ENCODE results near the gene LIMK1.
A peak's percentile ranks its signal among the peaks of the same experiment; 100 is the strongest.

The LIMK1 gene

GRCh38 chr7:74070619-74070921 is 13.0 kb upstream of the LIMK1 start:
- TF ChIP-seq CTCF (IDR thresholded peaks at IDR 0.05; ENCODE audit: low read depth, low read length): no peak

GRCh38 chr7:74071121-74071520 is 12.5 kb upstream of the LIMK1 start:
- H3K4me3 ChIP-seq (ENCODE audit: low read depth, low read length): no peak overlapping the region
- TF ChIP-seq CTCF (IDR thresholded peaks at IDR 0.05; ENCODE audit: low read depth, low read length): no peak

More at GRCh38 chr7:74070619-74070921, 13.0 kb upstream of the LIMK1 start:
- no peak overlapping the region for H3K4me3 ChIP-seq (ENCODE audit: low read depth, low read length)

GRCh38 chr7:74074770-74075169 is 8.8 kb upstream of the LIMK1 start:
- no peak overlapping the region for H3K4me3 ChIP-seq (ENCODE audit: low read depth, low read length)
- no peak for TF ChIP-seq CTCF (IDR thresholded peaks at IDR 0.05; ENCODE audit: low read depth, low read length)

GRCh38 chr7:74078461-74078860 is 5.1 kb upstream of the LIMK1 start:
- TF ChIP-seq CTCF (IDR thresholded peaks at IDR 0.05; ENCODE audit: low read depth, low read length): no peak

GRCh38 chr7:74082770-74083116 is 861 bp upstream of the LIMK1 start:
- H3K4me3 ChIP-seq (ENCODE audit: low read depth, low read length): peak overlapping the region; percentile 35
- TF ChIP-seq CTCF (IDR thresholded peaks at IDR 0.05; ENCODE audit: low read depth, low read length): no peak

More at GRCh38 chr7:74078461-74078860, 5.1 kb upstream of the LIMK1 start:
- no peak overlapping the region for H3K4me3 ChIP-seq (ENCODE audit: low read depth, low read length)

- no peak for TF ChIP-seq CTCF (IDR thresholded peaks at IDR 0.05; ENCODE audit: low read depth, low read length)
- peak overlapping the region; percentile 75 for H3K4me3 ChIP-seq (ENCODE audit: low read depth, low read length)
Measured at GRCh38 chr7:74083928-74084721, 521 bp downstream of the LIMK1 start.

GRCh38 chr7:74084722-74085578 is 1.3 kb downstream of the LIMK1 start:
- TF ChIP-seq CTCF (IDR thresholded peaks at IDR 0.05; ENCODE audit: low read depth, low read length): no peak

More at GRCh38 chr7:74084722-74085578, 1.3 kb downstream of the LIMK1 start:
- H3K4me3 ChIP-seq (ENCODE audit: low read depth, low read length): peak overlapping the region; percentile 75

Data from WI38 (cell line).